ENCODE results near the gene EXOC3L4.
"Not testable (repeated sequence)": the region's sequence is repeated elsewhere in the genome, so short reads cannot be mapped to it uniquely, and the experiment has no call there.

The EXOC3L4 gene

DNA sequence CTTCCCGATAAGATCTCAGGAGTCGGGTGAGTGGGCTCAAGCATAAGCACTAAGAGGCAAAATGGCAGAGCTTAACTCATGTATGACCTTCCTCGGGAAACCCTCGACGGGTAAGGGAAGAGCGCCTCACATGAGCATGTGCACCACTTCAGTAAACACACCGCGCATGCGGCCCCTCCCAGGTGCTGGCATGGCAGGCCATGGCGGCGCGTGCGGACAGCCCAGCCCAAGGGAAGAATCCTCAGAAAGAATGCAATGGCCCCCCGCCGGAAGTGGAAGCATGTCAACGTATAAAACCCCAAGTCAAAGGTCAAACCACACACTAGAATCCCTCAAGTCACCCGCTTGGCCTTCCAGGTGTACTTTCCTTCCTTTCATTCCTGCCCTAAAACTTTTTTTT lies 22.1 kb downstream of the EXOC3L4 start:
- TF ChIP-seq ZNF449 (tag by site-specific recombination; IDR thresholded peaks at IDR 0.05) (no peak), ZNF221 (tag by site-specific recombination; IDR thresholded peaks at IDR 0.05; ENCODE audit: borderline replicate concordance) (no peak), ZFP41 (tag by site-specific recombination; IDR thresholded peaks at IDR 0.05; ENCODE audit: borderline replicate concordance) (no peak), HOXD13 (CRISPR knock-in tag; IDR thresholded peaks at IDR 0.05; ENCODE audit: borderline replicate concordance) (no peak)
- Histone ChIP-seq H3K9me3 (ENCODE audit: control insufficient read depth, insufficient read depth, low read depth, low read length) (no peaks in the 10 kb centered on the region), H3K4me1 (ENCODE audit: control insufficient read depth, insufficient read depth, low read length) (no peaks in the 10 kb centered on the region), H3K36me3 (ENCODE audit: control insufficient read depth in 2 of 2, insufficient read depth in 1 of 2, low read length in 2 of 2) (no peaks in the 10 kb centered on the region), H3K4me3 (ENCODE audit: low read depth, low read length) (no peak overlapping the region), H3K27ac (ENCODE audit: extremely low read depth, low read depth, low read length) (no peak overlapping the region)
- CTCF ChIA-PET: interaction anchor here (0.5 to 3.3 kb wide), 2 partner anchors 12 to 179 kb away, joined by 3 to 17 read pairs; no protein-coding TSS in a partner anchor
- POLR2A ChIA-PET: no interaction called here

DNA sequence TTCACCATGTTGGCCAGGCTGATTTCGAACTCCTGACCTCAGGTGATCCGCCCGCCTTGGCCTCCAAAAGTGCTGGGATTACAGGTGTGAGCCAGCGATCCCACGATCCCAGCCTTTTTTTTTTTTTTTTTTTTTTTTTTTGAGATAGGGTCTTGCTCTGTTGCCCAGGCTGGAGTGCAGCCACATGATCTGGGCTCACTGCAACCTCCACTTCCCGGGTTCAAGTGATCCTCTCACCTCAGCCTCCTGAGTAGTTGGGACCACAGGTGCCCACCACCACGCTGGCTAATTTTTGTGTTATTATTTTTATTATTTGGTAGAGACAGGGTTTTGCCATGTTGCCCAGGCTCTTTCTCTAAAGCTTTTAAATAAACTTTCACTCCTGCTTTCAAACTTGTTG lies 23.0 kb downstream of the EXOC3L4 start:
- CTCF ChIA-PET: interaction anchor here (3.3 kb wide), 1 partner anchor 12 kb away, joined by 17 read pairs; no protein-coding TSS in a partner anchor
- H3K27ac ChIP-seq (ENCODE audit: extremely low read depth, low read depth, low read length); H3K36me3 ChIP-seq (ENCODE audit: control insufficient read depth in 2 of 2, insufficient read depth in 1 of 2, low read length in 2 of 2): not testable (repeated sequence)

GRCh38 chr14:103118018-103118662 lies 23.6 kb downstream of the EXOC3L4 start:
- POLR2A ChIA-PET: no interaction called here
- no peaks in the 10 kb centered on the region for H3K36me3 ChIP-seq (ENCODE audit: control insufficient read depth in 2 of 2, insufficient read depth in 1 of 2, low read length in 2 of 2)
- CTCF ChIA-PET: interaction anchor here (0.7 to 3.3 kb wide), 2 partner anchors 13 to 18 kb away, joined by 3 to 17 read pairs; no protein-coding TSS in a partner anchor

More for the DNA sequence above, 23.0 kb downstream of the EXOC3L4 start:
- H3K9me3 ChIP-seq (ENCODE audit: control insufficient read depth, insufficient read depth, low read depth, low read length); H3K4me1 ChIP-seq (ENCODE audit: control insufficient read depth, insufficient read depth, low read length); POLR2A ChIA-PET; H3K4me3 ChIP-seq (ENCODE audit: low read depth, low read length): not testable (repeated sequence)
- TF ChIP-seq ZNF121 (tag by site-specific recombination; IDR thresholded peaks at IDR 0.05): peak; percentile 71

More at GRCh38 chr14:103118018-103118662, 23.6 kb downstream of the EXOC3L4 start:
- Histone ChIP-seq H3K4me1 (ENCODE audit: control insufficient read depth, insufficient read depth, low read length) (peaks cover 10% of the 10 kb centered on the region), H3K27ac (ENCODE audit: extremely low read depth, low read depth, low read length) (no peak overlapping the region), H3K9me3 (ENCODE audit: control insufficient read depth, insufficient read depth, low read depth, low read length) (no peaks in the 10 kb centered on the region), H3K4me3 (ENCODE audit: low read depth, low read length) (no peak overlapping the region)
- TF ChIP-seq ZNF274 (IDR thresholded peaks at IDR 0.05; ENCODE audit: low read length): no peak
- no peak for TF ChIP-seq ZNF274 (tag by site-specific recombination; IDR thresholded peaks at IDR 0.05; ENCODE audit: borderline replicate concordance)
- TF ChIP-seq YY1 (tag by site-specific recombination; IDR thresholded peaks at IDR 0.05): no peak
- TF ChIP-seq ZNF335 (tag by site-specific recombination; conservative IDR thresholded peaks at IDR 0.05): no peak
- no peak for TF ChIP-seq ZNF26 (tag by site-specific recombination; IDR thresholded peaks at IDR 0.05)
- no peak for TF ChIP-seq ZBTB20 (tag by site-specific recombination; IDR thresholded peaks at IDR 0.05)
- TF ChIP-seq ZBTB21 (tag by site-specific recombination; IDR thresholded peaks at IDR 0.05): no peak
- no peak for TF ChIP-seq ZNF596 (tag by site-specific recombination; IDR thresholded peaks at IDR 0.05)
- no peak for TF ChIP-seq ZNF311 (tag by site-specific recombination; IDR thresholded peaks at IDR 0.05; ENCODE audit: borderline replicate concordance)
- TF ChIP-seq HOXC10 (CRISPR knock-in tag; IDR thresholded peaks at IDR 0.05): no peak
- no peak for TF ChIP-seq ZNF266 (tag by site-specific recombination; IDR thresholded peaks at IDR 0.05; ENCODE audit: low read depth)
- TF ChIP-seq ZBTB49 (tag by site-specific recombination; IDR thresholded peaks at IDR 0.05; ENCODE audit: low read depth): no peak
- TF ChIP-seq ZFP3 (tag by site-specific recombination; IDR thresholded peaks at IDR 0.05; ENCODE audit: low read depth): no peak
- TF ChIP-seq KLF7 (tag by site-specific recombination; IDR thresholded peaks at IDR 0.05; ENCODE audit: borderline replicate concordance): no peak
- TF ChIP-seq, protein P1, sequence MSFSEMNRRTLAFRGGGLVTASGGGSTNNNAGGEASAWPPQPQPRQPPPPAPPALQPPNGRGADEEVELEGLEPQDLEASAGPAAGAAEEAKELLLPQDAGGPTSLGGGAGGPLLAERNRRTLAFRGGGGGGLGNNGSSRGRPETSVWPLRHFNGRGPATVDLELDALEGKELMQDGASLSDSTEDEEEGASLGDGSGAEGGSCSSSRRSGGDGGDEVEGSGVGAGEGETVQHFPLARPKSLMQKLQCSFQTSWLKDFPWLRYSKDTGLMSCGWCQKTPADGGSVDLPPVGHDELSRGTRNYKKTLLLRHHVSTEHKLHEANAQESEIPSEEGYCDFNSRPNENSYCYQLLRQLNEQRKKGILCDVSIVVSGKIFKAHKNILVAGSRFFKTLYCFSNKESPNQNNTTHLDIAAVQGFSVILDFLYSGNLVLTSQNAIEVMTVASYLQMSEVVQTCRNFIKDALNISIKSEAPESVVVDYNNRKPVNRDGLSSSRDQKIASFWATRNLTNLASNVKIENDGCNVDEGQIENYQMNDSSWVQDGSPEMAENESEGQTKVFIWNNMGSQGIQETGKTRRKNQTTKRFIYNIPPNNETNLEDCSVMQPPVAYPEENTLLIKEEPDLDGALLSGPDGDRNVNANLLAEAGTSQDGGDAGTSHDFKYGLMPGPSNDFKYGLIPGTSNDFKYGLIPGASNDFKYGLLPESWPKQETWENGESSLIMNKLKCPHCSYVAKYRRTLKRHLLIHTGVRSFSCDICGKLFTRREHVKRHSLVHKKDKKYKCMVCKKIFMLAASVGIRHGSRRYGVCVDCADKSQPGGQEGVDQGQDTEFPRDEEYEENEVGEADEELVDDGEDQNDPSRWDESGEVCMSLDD (tag by site-specific recombination; IDR thresholded peaks at IDR 0.05): no peak
- no peak for TF ChIP-seq ZFHX2 (tag by site-specific recombination; conservative IDR thresholded peaks at IDR 0.05)
- TF ChIP-seq ZBTB48 (tag by site-specific recombination; IDR thresholded peaks at IDR 0.05): no peak
